H1 (cell line): ENCODE measurements around the gene RAD51B. TPM values are rescaled to one million over a fixed set of nuclear protein-coding genes. Genes with fewer than 3 reads are reported as not detected.

Experiments
- CHD7 ChIP-seq: fragments of 300-600 bp; sonication (generic); IDR thresholded peaks from 2 replicates; pipeline ENCODE4 v1.7.1; 2012; ENCODE audit warnings: low read length, moderate library complexity, mild to moderate bottlenecking, inconsistent platforms; ENCODE audit not compliant: insufficient replicate concordance
- polyA plus RNA-seq, 7 experiments: library from polyadenylated mRNA; depleted of rRNA in 3 of 7; stranded (reverse) in 5 of 7; unstranded in 2 of 7; fragments of >200 nt in 5 of 7; fragments of 200-250 nt in 2 of 7; gene quantifications; 1 replicate in 5 of 7; 2 replicates in 1 of 7; 4 replicates in 1 of 7; pipeline versions ENCODE4 v1.2.1 to v1.2.3, GENCODE V29; 2011 to 2013; ENCODE audit warnings: missing spikeins in 2 of 7, mixed read lengths in 2 of 7
- total RNA-seq: library from RNA; stranded (reverse); fragmentation: NEBNext Ultra II Directional; extraction: Animal tissue kit (Norgen Biotek cat#: 25700); gene quantifications from 2 replicates; pipeline ENCODE4 v1.2.1, GENCODE V29; 2021

Gene RAD51B
- total and polyA plus RNA-seq, 2 of the 8 experiments (the other 6 are each of a cell fraction or from before 2014, with no cell fraction given) = 3.9 to 14.9 TPM

- no peak for TF ChIP-seq CHD7
- TF ChIP-seq, all 59 proteins: peak for 0
Observed at GRCh38 chr14:68231898-68232297, 412.3 kb downstream of the RAD51B start (continued).
